GM12872 (cell line): ENCODE data around the gene MVB12B.

ENCODE experiments used
- CTCF ChIP-seq: IDR thresholded peaks from 3 replicates; pipeline ENCODE4 v1.5.1; 2011; ENCODE audit warnings: low read depth, mild to moderate bottlenecking, low read length, moderate library complexity; ENCODE audit not compliant: insufficient read depth

MVB12B gene

DNA sequence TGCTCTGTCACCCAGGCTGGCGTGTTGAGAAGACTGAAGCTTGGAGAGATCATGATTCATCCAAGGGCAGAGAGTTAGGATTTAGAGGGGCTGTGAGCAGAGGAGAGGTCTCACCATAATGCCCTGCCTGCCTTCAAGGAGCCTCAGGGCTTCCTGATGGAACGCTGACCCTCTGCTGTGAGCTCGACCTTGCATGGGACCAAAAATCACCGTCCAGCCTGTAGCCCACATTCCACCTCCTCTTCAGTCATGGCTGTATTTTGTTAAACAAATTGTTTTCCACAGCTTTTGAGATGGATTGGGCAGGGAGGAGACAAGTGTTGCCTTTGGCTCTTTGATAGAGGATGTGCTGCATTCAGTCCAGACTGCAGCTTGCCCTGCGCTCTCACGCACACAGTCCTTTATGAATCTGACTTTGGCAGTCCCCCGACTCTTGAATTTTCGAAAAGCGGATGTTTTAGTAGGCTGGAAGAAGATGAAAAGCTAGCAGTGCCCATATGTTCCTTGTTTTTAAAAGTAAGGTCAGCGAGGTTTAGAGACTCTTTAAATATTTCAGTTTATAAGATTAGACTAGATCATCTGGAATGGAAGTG, 79.5 kb downstream of the MVB12B start:
- no peak for TF ChIP-seq CTCF

GRCh38 chr9:126407114-126407870, 80.7 kb downstream of the MVB12B start:
- no peak for TF ChIP-seq CTCF

DNA sequence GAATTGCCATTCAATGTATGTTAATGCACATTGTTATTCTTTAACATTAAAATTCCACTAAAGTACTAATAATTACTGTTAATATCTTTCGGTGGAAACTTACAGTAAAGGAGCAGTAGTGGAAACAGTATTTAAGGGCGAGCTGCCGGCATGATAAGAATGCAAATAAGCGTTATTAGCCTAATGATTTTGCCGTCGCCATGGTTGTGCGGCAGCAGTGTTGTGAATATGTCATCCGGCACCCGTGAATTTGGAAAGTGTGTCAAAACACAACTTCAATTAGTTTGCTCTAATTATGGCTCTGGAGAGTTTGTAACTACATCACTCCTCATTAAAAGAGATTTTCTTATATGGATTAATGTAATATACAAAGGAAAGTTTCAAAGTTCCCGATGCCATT, 81.4 kb downstream of the MVB12B start:
- no peak for TF ChIP-seq CTCF

- no peak for TF ChIP-seq CTCF
Measured at GRCh38 chr9:126410229-126410628, 83.6 kb downstream of the MVB12B start.

DNA sequence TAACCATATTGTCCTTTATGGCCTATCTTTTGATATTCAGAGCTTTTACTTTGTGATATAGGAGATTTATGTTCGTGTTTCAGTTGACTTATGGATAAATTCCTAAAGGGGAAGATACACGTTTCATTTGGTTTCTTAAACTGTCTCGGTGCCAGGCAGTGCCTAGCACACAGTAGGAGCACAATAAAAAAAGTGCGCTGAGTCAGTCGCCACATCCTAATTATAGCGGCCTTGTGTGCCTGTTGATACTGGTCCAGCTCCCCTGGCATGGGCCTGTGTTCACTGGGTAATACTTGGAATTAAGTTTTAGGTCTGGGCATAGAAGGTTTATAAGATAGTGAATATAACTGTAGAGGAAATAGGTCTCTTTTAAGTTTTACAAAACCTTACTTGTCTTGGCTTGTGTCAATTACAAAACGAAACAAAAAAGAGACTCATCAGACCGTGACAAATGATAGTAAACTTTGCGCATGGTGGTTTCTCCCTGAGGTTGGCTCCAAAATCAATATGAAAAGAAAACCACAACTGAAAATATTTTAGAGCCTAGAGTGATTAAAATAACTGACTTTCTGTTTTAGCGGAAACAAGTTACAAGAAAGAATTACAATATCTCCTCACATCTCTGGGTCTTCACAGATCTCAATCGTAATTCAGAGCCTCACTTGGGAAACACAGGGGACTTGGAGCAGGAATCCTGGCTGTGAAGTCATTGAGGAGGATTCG, 84.8 kb downstream of the MVB12B start:
- no peak for TF ChIP-seq CTCF

DNA sequence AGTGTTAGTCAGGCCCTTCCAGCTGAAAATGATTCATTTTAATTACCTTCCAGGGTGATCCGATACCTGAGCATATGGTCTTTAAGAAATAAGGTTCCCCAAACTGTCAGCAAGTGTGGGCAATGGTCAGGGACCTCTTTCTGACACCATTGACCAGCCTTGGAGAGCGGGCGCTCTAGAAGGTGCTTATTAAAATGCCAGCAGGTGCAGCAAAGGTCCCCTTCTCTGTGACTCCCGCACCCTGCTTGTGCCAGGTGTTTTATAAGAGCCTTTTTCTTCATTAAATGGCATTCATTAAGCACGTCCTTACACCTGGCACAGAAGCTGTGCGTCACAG, 85.3 kb downstream of the MVB12B start:
- no peak for TF ChIP-seq CTCF

DNA sequence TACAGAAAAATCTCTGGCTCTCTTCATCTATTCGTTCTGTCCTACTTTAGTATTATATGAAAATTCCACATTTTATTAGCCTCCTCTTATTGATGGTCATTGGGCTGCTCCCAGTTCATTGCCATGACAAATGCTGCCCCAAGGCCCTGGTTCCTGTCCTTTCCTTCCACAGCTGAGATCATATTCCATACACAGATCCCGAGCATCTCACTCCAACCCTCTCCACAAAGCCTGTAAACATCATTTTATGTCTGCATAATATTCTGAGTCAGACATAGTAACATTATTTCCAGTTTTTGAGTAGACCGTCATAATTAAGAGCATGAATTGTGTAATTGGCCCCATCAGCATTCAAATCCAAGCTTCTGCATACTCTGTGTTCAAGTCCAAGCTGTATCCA, 86.3 kb downstream of the MVB12B start:
- TF ChIP-seq CTCF, result no peak
